Epithelial cell of esophagus (primary cell): Measurements from ENCODE around the gene VNN1.
"Not testable (repeated sequence)": the region's sequence is repeated elsewhere in the genome, so short reads cannot be mapped to it uniquely, and the experiment has no call there.

Source experiments
- DNase-seq: peaks from one replicate; pipeline ENCODE4 v3.0.0; 2010; ENCODE audit warnings: low read depth
- H3K4me3 ChIP-seq: 2 replicates; pipeline ENCODE4 v1.5.1; 2011; ENCODE audit warnings: mild to moderate bottlenecking, low read length, control low read depth
- CTCF ChIP-seq: IDR thresholded peaks from 2 replicates; pipeline ENCODE4 v1.5.1; 2011; ENCODE audit warnings: low read depth, mild to moderate bottlenecking, low read length, control low read depth, inconsistent platforms; ENCODE audit not compliant: insufficient read depth; ENCODE audit errors: missing control alignments

VNN1 gene

GRCh38 chr6:132693478-132693877 is 20.4 kb downstream of the VNN1 start:
- no peak for DNase-seq
- H3K4me3 ChIP-seq = no peak overlapping the region
- TF ChIP-seq CTCF = no peak

GRCh38 chr6:132690678-132691077 is 23.2 kb downstream of the VNN1 start:
- no peak overlapping the region for H3K4me3 ChIP-seq
- no peak for DNase-seq
- no peak for TF ChIP-seq CTCF

- no peak overlapping the region for H3K4me3 ChIP-seq
- no peak for TF ChIP-seq CTCF
- DNase-seq = peak; percentile 89
These were observed 26.5 kb downstream of the VNN1 start for GRCh38 chr6:132687306-132687705.

- H3K4me3 ChIP-seq = no peak overlapping the region
- TF ChIP-seq CTCF = no peak
- no peak for DNase-seq
These were observed 27.3 kb downstream of the VNN1 start for GRCh38 chr6:132686531-132686930.

- TF ChIP-seq CTCF = no peak
- DNase-seq = no peak
- no peak overlapping the region for H3K4me3 ChIP-seq
These were observed 28.8 kb downstream of the VNN1 start for GRCh38 chr6:132685009-132685408.

- H3K4me3 ChIP-seq = no peak overlapping the region
- no peak for TF ChIP-seq CTCF
- DNase-seq = peak; percentile 28
These were observed 29.6 kb downstream of the VNN1 start for GRCh38 chr6:132684272-132684671.

GRCh38 chr6:132683543-132683942 is 30.3 kb downstream of the VNN1 start:
- H3K4me3 ChIP-seq = no peak overlapping the region
- DNase-seq = peak; percentile 98
- no peak for TF ChIP-seq CTCF

- not testable (repeated sequence) for DNase-seq
These were observed 34.8 kb downstream of the VNN1 start for GRCh38 chr6:132679094-132679493.

More at GRCh38 chr6:132679094-132679493, 34.8 kb downstream of the VNN1 start:
- not testable (repeated sequence) for H3K4me3 ChIP-seq
